Measurements from ENCODE around the gene HOXD9.

Gene HOXD9

DNA sequence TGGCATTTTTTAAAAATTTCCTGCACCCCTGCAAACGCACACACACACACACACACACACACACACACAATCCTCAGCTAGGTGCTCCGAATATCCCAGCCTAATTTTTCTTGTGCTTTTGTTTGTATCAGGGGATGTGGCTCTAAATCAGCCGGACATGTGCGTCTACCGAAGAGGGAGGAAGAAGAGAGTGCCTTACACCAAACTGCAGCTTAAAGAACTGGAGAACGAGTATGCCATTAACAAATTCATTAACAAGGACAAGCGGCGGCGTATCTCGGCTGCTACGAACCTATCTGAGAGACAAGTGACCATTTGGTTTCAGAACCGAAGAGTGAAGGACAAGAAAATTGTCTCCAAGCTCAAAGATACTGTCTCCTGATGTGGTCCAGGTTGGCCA is 28.2 kb upstream of the HOXD9 start:
- no peak overlapping the region for H3K9ac ChIP-seq (ENCODE audit: low read depth, low read length)
- no peaks in the 10 kb centered on the region for H3K9me3 ChIP-seq (ENCODE audit: control insufficient read depth, insufficient read depth, low read length)
- no peak overlapping the region for H3K27ac ChIP-seq (ENCODE audit: low read depth, low read length)
- H3K36me3 ChIP-seq (ENCODE audit: control insufficient read depth, insufficient read depth, low read length), result no peaks in the 10 kb centered on the region
- H3K27me3 ChIP-seq (ENCODE audit: control insufficient read depth, insufficient read depth, low read length), result peaks cover 99% of the 10 kb centered on the region
- H3K4me3 ChIP-seq (ENCODE audit: low read depth, low read length), result no peak overlapping the region
- H3K4me1 ChIP-seq (ENCODE audit: control insufficient read depth, insufficient read depth, low read length), result peaks cover 32% of the 10 kb centered on the region

DNA sequence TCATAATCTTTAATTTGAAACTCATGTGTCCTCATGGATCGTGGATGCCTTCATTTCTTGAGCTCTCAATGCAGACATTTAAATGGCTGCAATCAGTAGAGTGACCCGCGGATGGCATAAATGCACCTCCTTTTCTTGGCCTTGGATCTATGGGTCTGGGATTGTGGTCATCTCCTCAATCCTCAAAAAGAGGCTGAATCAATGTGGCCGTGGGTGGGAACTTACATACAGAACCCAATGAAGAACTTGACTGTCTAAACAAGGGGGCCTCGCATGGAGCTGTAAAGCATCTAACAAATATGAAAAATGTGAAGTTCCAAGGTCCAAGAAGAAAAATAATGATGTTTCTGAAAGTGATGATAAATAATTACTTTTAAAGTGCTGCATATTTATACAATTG is 27.1 kb upstream of the HOXD9 start:
- peaks cover 36% of the 10 kb centered on the region for H3K4me1 ChIP-seq (ENCODE audit: control insufficient read depth, insufficient read depth, low read length)
- peaks cover 99% of the 10 kb centered on the region for H3K27me3 ChIP-seq (ENCODE audit: control insufficient read depth, insufficient read depth, low read length)
- no peak overlapping the region for H3K9ac ChIP-seq (ENCODE audit: low read depth, low read length)
- H3K4me3 ChIP-seq (ENCODE audit: low read depth, low read length), result no peak overlapping the region
- no peaks in the 10 kb centered on the region for H3K36me3 ChIP-seq (ENCODE audit: control insufficient read depth, insufficient read depth, low read length)
- no peaks in the 10 kb centered on the region for H3K9me3 ChIP-seq (ENCODE audit: control insufficient read depth, insufficient read depth, low read length)
- no peak overlapping the region for H3K27ac ChIP-seq (ENCODE audit: low read depth, low read length)

DNA sequence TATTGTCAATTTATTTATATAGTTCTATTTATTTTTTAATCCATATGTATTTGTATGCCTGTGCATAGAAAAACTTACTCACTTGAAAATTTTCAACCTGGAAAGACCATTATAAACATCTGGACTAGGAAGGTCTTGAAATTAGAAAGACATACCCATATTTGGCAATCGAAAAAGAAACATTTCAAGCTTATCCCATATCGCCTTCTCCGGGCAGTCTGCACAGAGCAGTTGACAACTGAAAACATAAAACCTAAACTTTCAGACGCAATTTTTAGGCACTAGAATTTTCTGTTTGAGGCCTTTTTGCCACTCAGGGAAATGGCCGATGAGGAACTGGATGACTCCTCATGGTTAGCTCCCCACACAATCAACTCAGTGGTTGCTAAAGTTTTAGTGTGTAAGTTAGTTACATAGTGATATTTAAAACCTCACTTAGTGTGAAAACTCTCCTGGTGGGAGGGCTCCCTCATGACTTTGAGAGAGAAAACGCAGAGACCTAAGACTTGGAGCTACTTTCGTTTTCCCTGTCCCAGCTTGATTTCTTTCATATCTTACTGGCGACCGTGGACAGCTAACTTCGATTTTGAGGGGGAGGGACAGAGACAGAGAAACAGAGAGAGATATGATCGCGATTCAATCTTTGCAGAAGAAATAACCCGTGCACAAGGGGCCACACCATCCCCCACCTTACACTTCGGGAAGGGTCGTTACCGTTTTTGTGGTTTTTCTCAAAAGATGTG is 26.1 kb upstream of the HOXD9 start:
- H3K27ac ChIP-seq (ENCODE audit: low read depth, low read length), result no peak overlapping the region
- no peak overlapping the region for H3K9ac ChIP-seq (ENCODE audit: low read depth, low read length)
- H3K4me3 ChIP-seq (ENCODE audit: low read depth, low read length), result peak overlapping the region; percentile 55
- H3K27me3 ChIP-seq (ENCODE audit: control insufficient read depth, insufficient read depth, low read length), result peaks cover 99% of the 10 kb centered on the region
- H3K4me1 ChIP-seq (ENCODE audit: control insufficient read depth, insufficient read depth, low read length), result peaks cover 36% of the 10 kb centered on the region
- no peaks in the 10 kb centered on the region; the same call in 1 of the 2 replicates for H3K9me3 ChIP-seq (ENCODE audit: control insufficient read depth, insufficient read depth, low read length)
- H3K36me3 ChIP-seq (ENCODE audit: control insufficient read depth, insufficient read depth, low read length), result no peaks in the 10 kb centered on the region

DNA sequence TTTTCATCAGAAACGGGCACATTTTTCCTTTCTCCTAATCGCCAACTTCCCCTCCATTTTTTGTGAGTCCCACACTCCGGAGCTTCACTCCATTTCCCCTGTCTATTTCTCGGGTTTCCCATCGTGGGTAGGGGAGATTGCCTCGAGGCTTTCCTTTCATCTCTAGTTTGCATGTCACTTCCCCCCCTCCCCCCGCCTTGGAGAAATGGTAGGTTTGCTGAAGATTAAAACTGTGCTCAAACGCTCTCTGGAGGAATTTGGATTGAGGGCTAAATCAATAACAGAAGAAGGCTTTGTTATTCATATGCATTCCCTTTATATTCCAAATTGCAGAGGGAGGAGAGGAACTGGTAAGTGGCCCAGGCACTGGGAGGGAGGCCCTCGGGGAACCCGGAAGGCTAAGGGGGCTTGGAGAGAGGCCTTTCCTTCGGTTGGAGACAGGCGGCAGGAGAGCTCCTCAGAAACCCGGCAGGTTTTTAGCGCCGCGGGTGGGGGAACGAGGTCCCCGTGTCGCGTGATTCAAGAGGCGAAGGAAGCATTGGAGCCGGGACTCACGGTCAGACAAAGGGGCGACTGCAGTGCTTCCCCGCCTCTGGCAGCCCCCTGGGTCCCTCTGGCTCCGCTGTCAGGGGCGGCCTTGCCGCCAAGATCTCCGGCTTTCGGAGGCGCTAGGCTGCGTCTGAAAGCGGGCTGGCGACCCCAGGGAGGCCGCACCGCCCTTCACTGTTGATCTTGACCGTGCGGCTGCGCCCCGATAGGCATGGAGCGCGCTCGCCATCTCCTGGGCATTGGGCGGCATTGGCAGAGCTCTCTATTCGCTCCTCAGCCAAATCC is 25.3 kb upstream of the HOXD9 start:
- Histone ChIP-seq H3K9me3 (ENCODE audit: control insufficient read depth, insufficient read depth, low read length) (no peaks in the 10 kb centered on the region; the same call in 1 of the 2 replicates), H3K27ac (ENCODE audit: low read depth, low read length) (peak overlapping the region; percentile 56), H3K4me3 (ENCODE audit: low read depth, low read length) (peak overlapping the region; percentile 55), H3K4me1 (ENCODE audit: control insufficient read depth, insufficient read depth, low read length) (peaks cover 33% of the 10 kb centered on the region), H3K27me3 (ENCODE audit: control insufficient read depth, insufficient read depth, low read length) (peaks cover 99% of the 10 kb centered on the region), H3K36me3 (ENCODE audit: control insufficient read depth, insufficient read depth, low read length) (no peaks in the 10 kb centered on the region), H3K9ac (ENCODE audit: low read depth, low read length) (no peak overlapping the region)

DNA sequence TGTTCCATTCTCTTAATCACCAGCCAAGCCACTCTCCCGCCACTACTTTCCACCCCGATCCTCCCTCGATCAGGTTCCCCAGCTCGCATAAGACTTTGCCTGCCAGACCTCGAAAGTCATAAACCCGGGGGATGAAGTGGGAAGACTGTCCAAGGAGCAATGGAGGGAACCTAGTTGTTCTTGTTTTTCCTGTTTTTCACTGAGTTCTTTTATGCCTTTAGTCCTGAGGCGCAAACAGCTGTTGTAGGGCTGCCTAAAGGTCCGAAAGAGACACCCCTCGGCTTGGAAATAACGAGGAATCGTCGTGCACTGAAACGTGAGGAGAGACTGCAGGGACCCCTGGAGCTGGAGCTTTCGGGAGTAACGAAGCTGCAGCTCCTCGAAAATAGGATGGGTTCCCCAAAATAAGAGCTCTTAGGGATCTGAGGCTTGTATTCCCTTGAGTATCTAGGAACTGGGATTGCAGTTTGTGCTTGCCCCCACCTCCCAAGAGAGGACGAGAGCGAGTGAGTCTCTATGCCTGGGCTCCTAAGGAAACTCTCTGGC is 24.6 kb upstream of the HOXD9 start:
- Histone ChIP-seq H3K9me3 (ENCODE audit: control insufficient read depth, insufficient read depth, low read length) (no peaks in the 10 kb centered on the region; the same call in 1 of the 2 replicates), H3K4me1 (ENCODE audit: control insufficient read depth, insufficient read depth, low read length) (peaks cover 33% of the 10 kb centered on the region), H3K4me3 (ENCODE audit: low read depth, low read length) (peak overlapping the region; percentile 12), H3K9ac (ENCODE audit: low read depth, low read length) (no peak overlapping the region), H3K27me3 (ENCODE audit: control insufficient read depth, insufficient read depth, low read length) (peaks cover 100% of the 10 kb centered on the region), H3K36me3 (ENCODE audit: control insufficient read depth, insufficient read depth, low read length) (no peaks in the 10 kb centered on the region), H3K27ac (ENCODE audit: low read depth, low read length) (no peak overlapping the region)

DNA sequence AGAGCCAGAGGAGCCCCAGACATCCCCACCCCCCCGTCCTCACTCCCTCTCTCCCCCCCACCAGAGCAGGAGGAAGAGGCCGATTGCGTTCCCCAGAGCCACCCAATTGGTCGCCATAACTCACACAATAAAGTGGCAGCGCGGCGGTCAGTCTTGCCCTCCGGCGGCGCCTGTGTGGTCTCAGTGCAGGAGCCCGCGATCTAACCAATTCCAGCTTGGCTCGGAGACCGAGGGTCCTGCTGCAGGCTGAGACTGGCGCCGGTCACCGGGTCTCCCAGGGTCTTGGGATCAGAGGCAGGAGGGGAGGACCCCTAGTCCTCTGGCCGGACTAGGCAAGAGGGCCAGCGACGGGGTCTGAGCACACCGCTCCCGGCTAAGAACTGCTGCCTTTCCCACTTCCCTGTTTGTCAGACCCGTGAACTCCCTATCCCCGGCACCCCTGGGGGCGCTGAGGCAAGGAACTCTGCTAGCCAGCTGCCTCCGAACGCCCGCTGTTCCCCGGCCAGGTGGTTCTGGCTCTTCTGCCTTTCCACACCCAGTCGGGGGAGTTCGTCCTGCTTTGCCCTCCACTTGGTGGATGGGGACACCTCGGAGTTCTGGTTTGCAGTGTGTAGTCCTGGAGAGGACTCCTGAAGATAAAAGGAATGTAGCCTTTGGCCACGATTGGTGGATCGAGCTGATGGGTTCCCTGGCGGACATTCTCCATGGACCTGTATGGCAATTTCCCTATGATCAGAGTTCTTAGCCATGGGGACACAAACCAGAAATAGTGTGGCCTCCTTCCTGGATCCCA is 24.0 kb upstream of the HOXD9 start:
- Histone ChIP-seq H3K4me1 (ENCODE audit: control insufficient read depth, insufficient read depth, low read length) (peaks cover 28% of the 10 kb centered on the region), H3K9ac (ENCODE audit: low read depth, low read length) (no peak overlapping the region), H3K36me3 (ENCODE audit: control insufficient read depth, insufficient read depth, low read length) (no peaks in the 10 kb centered on the region), H3K27ac (ENCODE audit: low read depth, low read length) (no peak overlapping the region), H3K27me3 (ENCODE audit: control insufficient read depth, insufficient read depth, low read length) (peaks cover 100% of the 10 kb centered on the region), H3K4me3 (ENCODE audit: low read depth, low read length) (peak overlapping the region; percentile 39; the same call in 1 of the 2 replicates), H3K9me3 (ENCODE audit: control insufficient read depth, insufficient read depth, low read length) (no peaks in the 10 kb centered on the region; the same call in 1 of the 2 replicates)

DNA sequence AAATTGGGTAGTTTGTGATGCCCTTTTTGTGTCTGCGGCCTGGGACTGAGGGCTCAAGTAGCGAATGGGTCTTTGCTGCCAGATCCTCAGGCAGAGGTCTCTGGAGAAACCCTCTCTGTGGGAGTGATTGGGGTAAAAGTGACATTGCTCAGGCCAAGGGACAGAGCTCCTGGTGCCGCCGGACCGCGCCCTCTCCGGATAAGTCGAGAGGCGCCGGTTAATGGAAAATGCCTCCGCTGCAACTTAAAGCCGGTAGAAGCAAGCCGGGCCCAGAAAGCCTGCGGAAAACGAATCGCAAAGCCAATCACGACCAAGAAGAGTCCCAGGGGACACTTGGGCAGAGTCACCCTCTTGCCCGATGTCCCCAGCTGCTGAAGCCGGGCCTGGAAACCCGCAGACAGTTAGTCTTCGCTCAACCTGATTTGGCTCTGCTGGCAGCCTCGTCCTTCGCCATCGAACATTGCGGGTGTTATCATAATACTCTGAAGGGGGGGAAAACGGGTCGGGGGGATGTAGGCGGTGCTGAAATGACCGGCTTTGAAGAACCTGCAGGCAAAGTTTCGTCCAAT is 23.3 kb upstream of the HOXD9 start:
- peaks cover 32% of the 10 kb centered on the region for H3K4me1 ChIP-seq (ENCODE audit: control insufficient read depth, insufficient read depth, low read length)
- peaks cover 100% of the 10 kb centered on the region for H3K27me3 ChIP-seq (ENCODE audit: control insufficient read depth, insufficient read depth, low read length)
- H3K9ac ChIP-seq (ENCODE audit: low read depth, low read length), result no peak overlapping the region
- no peak overlapping the region for H3K4me3 ChIP-seq (ENCODE audit: low read depth, low read length)
- H3K27ac ChIP-seq (ENCODE audit: low read depth, low read length), result no peak overlapping the region
- H3K9me3 ChIP-seq (ENCODE audit: control insufficient read depth, insufficient read depth, low read length), result no peaks in the 10 kb centered on the region; the same call in 1 of the 2 replicates
- no peaks in the 10 kb centered on the region for H3K36me3 ChIP-seq (ENCODE audit: control insufficient read depth, insufficient read depth, low read length)

DNA sequence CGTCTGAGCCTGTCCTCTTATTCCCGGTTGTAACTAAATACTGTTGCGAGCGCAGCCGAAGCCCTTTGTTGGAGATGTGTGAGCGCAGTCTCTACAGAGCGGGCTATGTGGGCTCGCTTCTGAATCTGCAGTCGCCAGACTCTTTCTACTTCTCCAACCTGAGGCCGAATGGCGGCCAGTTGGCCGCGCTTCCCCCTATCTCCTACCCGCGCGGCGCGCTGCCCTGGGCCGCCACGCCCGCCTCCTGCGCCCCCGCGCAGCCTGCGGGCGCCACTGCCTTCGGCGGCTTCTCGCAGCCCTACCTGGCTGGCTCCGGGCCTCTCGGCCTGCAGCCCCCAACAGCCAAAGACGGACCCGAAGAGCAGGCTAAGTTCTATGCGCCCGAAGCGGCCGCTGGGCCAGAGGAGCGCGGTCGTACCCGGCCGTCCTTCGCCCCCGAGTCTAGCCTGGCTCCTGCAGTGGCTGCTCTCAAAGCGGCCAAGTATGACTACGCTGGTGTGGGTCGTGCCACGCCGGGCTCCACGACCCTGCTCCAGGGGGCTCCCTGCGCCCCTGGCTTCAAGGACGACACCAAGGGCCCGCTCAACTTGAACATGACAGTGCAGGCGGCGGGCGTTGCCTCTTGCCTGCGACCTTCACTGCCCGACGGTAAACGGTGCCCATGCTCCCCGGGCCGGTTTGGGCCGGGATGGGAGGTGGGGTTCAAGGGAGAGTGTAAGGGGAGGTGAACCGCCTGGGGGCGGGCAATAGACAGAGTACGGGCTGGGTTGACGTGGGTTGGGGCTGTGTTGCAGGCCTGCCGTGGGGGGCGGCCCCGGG is 22.6 kb upstream of the HOXD9 start, which contains the start of gene HOXD12:
HOXD12 (plus strand) TSS at position 68 of the 819 bp plus-strand sequence; CDS start at position 75, 7 bp downstream.
- H3K27me3 ChIP-seq (ENCODE audit: control insufficient read depth, insufficient read depth, low read length), result peaks cover 100% of the 10 kb centered on the region
- no peaks in the 10 kb centered on the region for H3K36me3 ChIP-seq (ENCODE audit: control insufficient read depth, insufficient read depth, low read length)
- no peak within 1 kb of the TSS for H3K27ac ChIP-seq (ENCODE audit: low read depth, low read length)
- no peaks in the 10 kb centered on the region; the same call in 1 of the 2 replicates for H3K9me3 ChIP-seq (ENCODE audit: control insufficient read depth, insufficient read depth, low read length)
- H3K4me1 ChIP-seq (ENCODE audit: control insufficient read depth, insufficient read depth, low read length), result peaks cover 34% of the 10 kb centered on the region
- H3K4me3 ChIP-seq (ENCODE audit: low read depth, low read length), result peak within 1 kb of the TSS; percentile 39; the same call in 1 of the 2 replicates
- H3K9ac ChIP-seq (ENCODE audit: low read depth, low read length), result no peak within 1 kb of the TSS

- Histone ChIP-seq H3K9ac (ENCODE audit: low read depth, low read length) (no peak overlapping the region), H3K27ac (ENCODE audit: low read depth, low read length) (no peak overlapping the region), H3K9me3 (ENCODE audit: control insufficient read depth, insufficient read depth, low read length) (no peaks in the 10 kb centered on the region; the same call in 1 of the 2 replicates), H3K36me3 (ENCODE audit: control insufficient read depth, insufficient read depth, low read length) (no peaks in the 10 kb centered on the region), H3K27me3 (ENCODE audit: control insufficient read depth, insufficient read depth, low read length) (peaks cover 100% of the 10 kb centered on the region), H3K4me1 (ENCODE audit: control insufficient read depth, insufficient read depth, low read length) (peaks cover 34% of the 10 kb centered on the region), H3K4me3 (ENCODE audit: low read depth, low read length) (no peak overlapping the region)
Observed at GRCh38 chr2:176100547-176101140, 21.9 kb upstream of the HOXD9 start.
